ENCODE data around the gene DOCK2. TPM values are rescaled to one million over a fixed set of nuclear protein-coding genes. Genes with fewer than 3 reads are reported as not detected.

Gene DOCK2
- total and polyA plus RNA-seq, 7 donors: 2.3 to 21.1 (median 12.5) TPM

GRCh38 chr5:170108266-170108785 is 471.3 kb downstream of the DOCK2 start:
- Histone ChIP-seq H3K27me3 (no peaks in the 10 kb centered on the region), H3K9me3 (no peaks in the 10 kb centered on the region), H3K27ac (no peak overlapping the region), H3K36me3 (no peaks in the 10 kb centered on the region), H3K4me1 (no peaks in the 10 kb centered on the region), H3K4me3 (no peak overlapping the region)
- TF ChIP-seq CTCF (IDR thresholded peaks at IDR 0.05) (no peak), EP300 (IDR thresholded peaks at IDR 0.05) (no peak), POLR2A (IDR thresholded peaks at IDR 0.05) (no peak), POLR2AphosphoS5 (IDR thresholded peaks at IDR 0.05) (no peak)
- intact Hi-C loops (cut with DNase I): no loop called here
- DNase-seq: no peak
- 85 to 88% methylated on average over 12 of the region's 12 CpGs for WGBS, 2 donors

- DNase-seq: no peak
- no peak overlapping the region for H3K27ac ChIP-seq
- no peaks in the 10 kb centered on the region for H3K36me3 ChIP-seq
- H3K4me3 ChIP-seq: no peak overlapping the region
- H3K4me1 ChIP-seq: no peaks in the 10 kb centered on the region
- 64 to 78% methylated on average over 7 of the region's 7 CpGs for WGBS, 2 donors
- intact Hi-C loops (cut with DNase I): no loop called here
- H3K27me3 ChIP-seq: no peaks in the 10 kb centered on the region
- H3K9me3 ChIP-seq: no peaks in the 10 kb centered on the region
- TF ChIP-seq POLR2AphosphoS5 (IDR thresholded peaks at IDR 0.05) (no peak), POLR2A (IDR thresholded peaks at IDR 0.05) (no peak), CTCF (IDR thresholded peaks at IDR 0.05) (no peak), EP300 (IDR thresholded peaks at IDR 0.05) (no peak)
These were observed 472.3 kb downstream of the DOCK2 start for GRCh38 chr5:170109059-170110031.

- Histone ChIP-seq H3K27me3 (no peaks in the 10 kb centered on the region), H3K4me1 (no peaks in the 10 kb centered on the region), H3K27ac (no peak overlapping the region), H3K4me3 (no peak overlapping the region), H3K36me3 (no peaks in the 10 kb centered on the region), H3K9me3 (no peaks in the 10 kb centered on the region)
- intact Hi-C loops (cut with DNase I): no loop called here
- 65 to 72% methylated on average over 3 of the region's 3 CpGs for WGBS, 2 donors
- TF ChIP-seq POLR2AphosphoS5 (IDR thresholded peaks at IDR 0.05): no peak
- no peak for TF ChIP-seq CTCF (IDR thresholded peaks at IDR 0.05)
- no peak for TF ChIP-seq EP300 (IDR thresholded peaks at IDR 0.05)
- TF ChIP-seq POLR2A (IDR thresholded peaks at IDR 0.05): no peak
- peak; percentile 29 for DNase-seq
These were observed 473.5 kb downstream of the DOCK2 start for GRCh38 chr5:170110403-170111087.

GRCh38 chr5:170111088-170111785 is 474.2 kb downstream of the DOCK2 start:
- intact Hi-C loops (cut with DNase I): no loop called here
- TF ChIP-seq POLR2A (IDR thresholded peaks at IDR 0.05) (no peak), EP300 (IDR thresholded peaks at IDR 0.05) (no peak), CTCF (IDR thresholded peaks at IDR 0.05) (no peak), POLR2AphosphoS5 (IDR thresholded peaks at IDR 0.05) (no peak)
- DNase-seq: peak; percentile 26
- Histone ChIP-seq H3K4me3 (no peak overlapping the region), H3K36me3 (no peaks in the 10 kb centered on the region), H3K4me1 (no peaks in the 10 kb centered on the region), H3K9me3 (no peaks in the 10 kb centered on the region), H3K27me3 (no peaks in the 10 kb centered on the region), H3K27ac (no peak overlapping the region)
- 55 to 58% methylated on average over 8 of the region's 8 CpGs for WGBS, 2 donors
